Measurements from ENCODE around the gene TBX10.
"Not testable (repeated sequence)": the region's sequence is repeated elsewhere in the genome, so short reads cannot be mapped to it uniquely, and the experiment has no call there.

The TBX10 gene

DNA sequence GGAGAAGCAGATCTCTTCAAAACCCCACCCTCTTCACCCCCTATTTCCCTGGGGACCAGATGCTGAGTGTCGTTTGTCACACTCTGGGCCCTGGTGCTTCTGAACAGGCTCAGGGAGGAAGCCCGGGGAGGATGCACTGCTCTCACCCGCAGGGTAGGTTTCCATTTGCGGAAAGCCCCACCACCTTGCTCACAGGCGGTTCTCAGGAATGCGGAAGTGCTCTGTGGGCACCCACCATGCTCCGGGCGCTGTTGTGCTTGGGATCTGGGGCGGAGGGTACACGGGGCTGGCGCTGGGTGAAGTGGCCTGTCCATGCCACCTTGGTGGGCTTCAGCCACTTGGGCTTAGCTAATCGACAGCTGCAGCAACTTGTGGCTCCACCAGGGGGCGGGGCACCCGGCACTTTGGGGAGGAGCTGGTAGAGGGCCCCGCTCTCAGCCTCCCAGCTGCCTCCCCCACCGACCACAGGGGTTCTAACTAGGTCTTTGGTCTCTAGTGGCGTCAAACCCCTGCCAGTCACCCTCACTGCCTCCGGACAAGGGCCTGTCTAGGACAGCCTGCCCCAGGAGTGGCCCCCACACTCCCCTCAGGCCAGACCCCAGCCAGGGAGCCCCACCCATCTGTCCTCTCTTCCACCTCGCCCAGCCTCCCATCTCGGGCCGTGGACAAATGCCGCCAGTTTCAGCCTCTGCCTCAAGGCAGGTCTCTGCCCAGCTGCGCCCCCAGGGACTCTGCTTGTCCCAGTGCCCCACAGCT lies 25.4 kb downstream of the TBX10 start:
- DNase-seq, result peak; percentile 66

GRCh38 chr11:67613313-67613959 lies 26.1 kb downstream of the TBX10 start:
- DNase-seq, result no peak

GRCh38 chr11:67612751-67613150 lies 26.8 kb downstream of the TBX10 start:
- no peak for DNase-seq

GRCh38 chr11:67611704-67612587 lies 27.6 kb downstream of the TBX10 start:
- DNase-seq, result no peak

- DNase-seq, result no peak
These were observed 28.4 kb downstream of the TBX10 start for GRCh38 chr11:67611165-67611564.

GRCh38 chr11:67610302-67610868 lies 29.2 kb downstream of the TBX10 start:
- no peak for DNase-seq

DNA sequence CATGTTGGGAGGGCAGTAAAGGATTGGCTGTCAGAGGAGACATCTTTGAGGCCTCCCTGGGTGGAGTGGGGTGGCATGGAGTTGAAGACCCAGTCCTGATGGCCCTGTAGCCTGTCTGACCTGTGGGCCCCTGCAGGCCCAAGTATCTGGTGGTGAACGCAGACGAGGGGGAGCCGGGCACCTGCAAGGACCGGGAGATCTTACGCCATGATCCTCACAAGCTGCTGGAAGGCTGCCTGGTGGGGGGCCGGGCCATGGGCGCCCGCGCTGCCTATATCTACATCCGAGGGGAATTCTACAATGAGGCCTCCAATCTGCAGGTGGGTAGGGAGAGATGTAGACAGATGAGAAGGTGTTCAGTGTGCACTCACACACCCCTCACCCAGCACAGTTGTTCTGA lies 30.2 kb downstream of the TBX10 start:
- no peak for DNase-seq

DNA sequence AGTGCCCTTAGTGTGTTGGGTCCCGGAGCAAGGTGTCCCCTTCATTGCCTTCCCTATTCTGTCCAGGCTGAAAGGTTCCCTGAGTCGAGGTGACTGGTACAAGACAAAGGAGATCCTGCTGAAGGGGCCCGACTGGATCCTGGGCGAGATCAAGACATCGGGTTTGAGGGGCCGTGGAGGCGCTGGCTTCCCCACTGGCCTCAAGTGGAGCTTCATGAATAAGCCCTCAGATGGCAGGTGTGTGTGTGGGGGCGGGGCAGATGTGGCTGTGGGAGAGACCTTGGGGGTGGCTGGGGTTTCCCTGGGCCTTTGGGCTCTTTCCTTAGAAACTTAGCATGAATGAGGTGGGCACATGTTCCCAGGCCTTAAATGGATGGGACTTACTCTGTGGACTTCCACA lies 31.1 kb downstream of the TBX10 start:
- DNase-seq, result no peak

DNA sequence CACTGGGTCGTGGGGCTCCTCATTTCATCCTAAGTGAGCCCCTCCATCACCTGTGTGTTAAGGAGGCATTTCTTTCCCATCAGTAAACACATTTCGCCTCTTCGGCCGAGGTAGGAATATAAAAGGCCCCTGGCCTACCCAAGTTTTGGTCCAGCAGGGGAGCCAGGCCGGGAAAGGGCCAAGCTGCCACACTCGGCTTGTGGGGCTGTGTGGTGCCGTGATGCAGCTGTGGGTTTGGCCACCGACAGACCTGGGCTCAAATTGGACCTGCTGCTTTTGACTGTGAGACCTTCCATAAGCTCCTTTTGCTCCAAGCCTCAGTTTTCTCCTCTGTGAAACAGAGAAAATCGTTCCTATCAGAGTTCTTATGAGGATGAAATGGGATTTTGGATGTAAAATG lies 32.1 kb downstream of the TBX10 start:
- DNase-seq, result no peak

DNA sequence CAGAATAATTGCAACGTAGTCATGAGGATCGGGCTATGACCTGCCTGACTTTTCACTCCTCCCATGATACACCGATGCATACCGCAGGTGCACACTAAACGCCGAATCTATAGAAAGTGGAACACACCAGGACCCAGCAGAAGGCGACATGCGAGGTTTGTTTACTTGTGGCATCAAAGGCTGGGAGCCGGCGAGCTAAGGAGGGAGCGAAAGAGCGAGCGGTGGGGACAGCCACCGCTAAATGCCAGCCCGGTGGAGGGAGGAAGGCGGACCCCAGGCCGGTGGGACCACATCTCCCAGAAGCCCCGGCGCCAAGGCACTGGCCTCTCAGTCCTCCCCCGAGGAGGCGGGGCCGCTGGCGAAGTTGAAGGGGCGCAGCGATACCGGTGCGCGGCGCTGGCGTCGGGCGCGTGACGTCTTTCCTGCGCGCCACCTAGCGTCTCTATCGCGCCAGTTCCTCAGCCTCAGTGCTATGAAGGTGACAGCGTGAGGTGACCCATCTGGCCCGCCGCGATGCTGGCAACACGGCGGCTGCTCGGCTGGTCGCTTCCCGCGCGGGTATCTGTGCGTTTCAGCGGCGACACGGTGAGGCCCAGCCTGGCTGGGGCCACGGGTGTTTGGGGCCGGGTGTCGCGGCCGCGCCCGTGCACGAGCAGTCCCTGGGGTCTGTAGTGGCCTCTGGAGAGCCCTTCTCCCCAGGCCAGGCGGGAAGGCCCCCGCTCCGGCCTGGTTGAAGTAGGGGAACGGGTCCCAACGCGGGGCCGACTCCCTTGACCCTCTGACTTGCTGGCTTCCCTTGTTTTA lies 32.9 kb downstream of the TBX10 start, which contains the start of gene NDUFV1:
Gene NDUFV1 (plus strand): TSS at position 445 of the 804 bp plus-strand sequence. CDS start 69 bp downstream, at position 514.
- peak; percentile 95 for DNase-seq

- no peak for DNase-seq
These were observed 33.5 kb downstream of the TBX10 start for GRCh38 chr11:67606093-67606491.

- DNase-seq, result no peak
These were observed 34.1 kb downstream of the TBX10 start for GRCh38 chr11:67605231-67606011.

GRCh38 chr11:67604815-67605214 lies 34.7 kb downstream of the TBX10 start:
- DNase-seq, result no peak

DNA sequence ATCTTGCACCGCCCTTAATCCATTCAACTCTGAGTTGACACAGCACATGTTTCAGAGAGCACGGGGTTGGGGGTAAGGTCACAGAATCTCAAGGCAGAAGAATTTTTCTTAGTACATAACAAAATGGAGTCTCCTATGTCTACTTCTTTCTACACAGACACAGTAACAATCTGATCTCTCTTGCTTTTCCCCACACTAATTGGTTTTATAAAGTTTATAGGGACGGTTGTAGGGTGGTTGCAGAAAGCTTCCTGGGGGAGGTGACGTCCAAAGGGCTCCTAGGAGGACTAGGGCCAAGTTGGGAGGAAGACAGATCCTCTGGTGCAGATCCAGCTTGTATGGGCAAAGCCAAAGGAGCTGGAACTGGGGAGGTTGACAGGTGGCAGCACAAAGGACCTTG lies 35.4 kb downstream of the TBX10 start:
- not testable (repeated sequence) for DNase-seq

GRCh38 chr11:67601098-67601497 lies 38.5 kb downstream of the TBX10 start:
- DNase-seq, result no peak

DNA sequence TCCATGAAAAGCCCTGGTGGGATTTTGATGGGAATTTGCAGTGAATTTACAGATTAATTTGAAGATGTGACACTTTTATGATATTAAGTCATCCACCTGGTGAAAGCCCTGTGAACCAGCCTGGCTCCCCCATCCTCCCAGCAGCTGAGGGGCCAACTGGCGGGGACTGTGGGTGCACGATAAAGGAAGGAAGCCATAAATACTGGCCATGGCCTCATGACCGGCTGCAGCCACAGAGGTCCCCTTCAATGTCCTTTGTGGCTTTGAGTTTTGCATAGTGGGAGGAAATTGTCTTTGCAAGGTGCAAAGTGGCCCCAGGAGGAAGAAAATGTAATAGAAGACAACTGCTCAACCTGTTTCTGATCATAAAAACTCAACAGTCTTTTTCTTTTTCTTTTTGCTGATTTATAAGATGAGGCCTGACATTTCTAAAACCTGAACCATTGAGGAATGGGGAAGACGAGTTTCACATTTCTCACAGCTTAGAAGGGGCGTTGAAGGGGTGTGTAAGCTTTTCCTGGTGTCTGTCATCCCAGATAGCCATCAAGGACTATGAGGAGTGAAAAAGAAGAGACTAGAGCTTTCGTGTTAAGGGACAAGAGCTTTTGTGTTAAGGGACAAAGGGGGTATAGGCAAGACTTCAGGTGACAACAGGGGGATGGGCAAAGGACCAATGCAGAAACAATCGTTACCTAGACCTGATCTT lies 39.1 kb downstream of the TBX10 start:
- DNase-seq, result peak; percentile 45

- DNase-seq, result no peak
These were observed 40.4 kb downstream of the TBX10 start for GRCh38 chr11:67599149-67599548.

DNA sequence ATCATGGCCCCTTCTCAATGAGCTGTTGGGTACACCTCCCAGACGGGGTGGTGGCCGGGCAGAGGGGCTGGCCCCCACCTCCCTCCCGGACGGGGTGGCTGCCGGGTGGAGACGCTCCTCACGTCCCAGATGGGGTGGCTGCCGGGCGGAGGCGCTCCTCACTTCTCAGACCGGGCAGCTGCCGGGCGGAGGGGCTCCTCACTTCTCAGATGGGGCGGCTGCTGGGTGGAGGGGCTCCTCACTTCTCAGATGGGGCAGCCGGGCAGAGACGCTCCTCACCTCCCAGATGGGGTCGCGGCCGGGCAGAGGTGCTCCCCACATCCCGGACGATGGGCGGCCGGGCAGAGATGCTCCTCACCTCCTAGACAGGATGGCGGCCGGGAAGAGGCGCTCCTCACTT lies 41.6 kb downstream of the TBX10 start:
- DNase-seq, result not testable (repeated sequence)

- not testable (repeated sequence) for DNase-seq
These were observed 42.1 kb downstream of the TBX10 start for GRCh38 chr11:67597458-67597857.

- no peak for DNase-seq
These were observed 42.7 kb downstream of the TBX10 start for GRCh38 chr11:67596753-67597300.

All from NK-92 treated with Interleukin-12 subunit alpha and Interleukin-12 subunit beta, amount 100 ng/mL, for 24 hours (cell line).